Measurements from ENCODE around the gene DCPS.
"Not testable (repeated sequence)": the region's sequence is repeated elsewhere in the genome, so short reads cannot be mapped to it uniquely, and the experiment has no call there.

The DCPS gene

DNA sequence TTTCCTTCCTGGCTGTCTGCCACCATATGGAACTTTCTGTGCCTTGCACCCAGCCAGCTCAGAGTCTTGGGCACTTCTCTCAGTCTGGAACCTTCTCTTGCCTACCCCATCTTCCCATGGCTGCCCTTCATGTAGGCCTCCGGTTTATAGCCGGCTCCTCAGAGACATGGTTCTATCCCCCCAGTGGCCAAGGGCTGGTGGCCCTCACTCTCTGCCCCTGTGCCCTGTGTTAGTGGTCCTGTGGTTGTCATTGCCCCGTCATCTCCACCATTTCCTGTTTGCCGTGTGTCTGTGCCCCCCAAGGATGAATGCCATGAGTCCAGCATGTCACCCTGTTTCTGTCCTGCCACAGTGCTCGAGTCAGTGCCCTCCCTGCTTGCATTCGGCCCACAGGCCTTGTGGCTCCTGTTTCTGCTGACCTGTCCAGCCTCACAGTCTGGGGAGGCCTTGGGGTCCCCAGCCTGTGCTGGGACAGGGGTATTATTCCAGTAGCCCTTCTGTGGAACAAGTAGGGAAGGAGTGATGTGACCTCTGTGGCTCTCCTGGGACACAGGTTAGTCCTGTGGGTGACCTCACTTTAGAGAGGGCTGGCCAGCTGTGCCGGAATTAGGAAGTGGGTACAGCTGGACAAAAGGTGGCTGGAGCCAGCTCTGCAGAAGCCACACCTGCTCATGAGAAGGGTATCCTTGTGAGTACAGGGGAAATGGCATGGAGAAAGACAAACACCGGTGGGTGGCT lies 82.3 kb downstream of the DCPS start:
- DNase-seq = no peak

DNA sequence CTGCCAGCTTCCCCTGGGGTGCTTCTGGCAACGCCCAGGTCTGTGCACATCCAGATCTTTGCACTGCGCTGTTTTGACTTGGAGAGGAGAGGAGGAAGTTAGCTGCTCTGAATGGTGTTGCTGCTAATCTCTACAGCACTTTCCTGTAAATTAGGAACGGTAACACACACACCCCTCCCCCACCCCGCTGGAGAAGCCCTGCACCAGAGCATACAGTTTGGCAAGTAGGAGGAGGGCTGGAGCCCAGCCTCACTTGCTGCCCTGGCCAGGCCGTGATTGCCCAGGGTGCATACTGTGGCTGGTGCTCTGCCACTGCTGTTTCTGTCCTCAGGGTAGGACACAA lies 82.8 kb downstream of the DCPS start:
- not testable (repeated sequence) for DNase-seq

DNA sequence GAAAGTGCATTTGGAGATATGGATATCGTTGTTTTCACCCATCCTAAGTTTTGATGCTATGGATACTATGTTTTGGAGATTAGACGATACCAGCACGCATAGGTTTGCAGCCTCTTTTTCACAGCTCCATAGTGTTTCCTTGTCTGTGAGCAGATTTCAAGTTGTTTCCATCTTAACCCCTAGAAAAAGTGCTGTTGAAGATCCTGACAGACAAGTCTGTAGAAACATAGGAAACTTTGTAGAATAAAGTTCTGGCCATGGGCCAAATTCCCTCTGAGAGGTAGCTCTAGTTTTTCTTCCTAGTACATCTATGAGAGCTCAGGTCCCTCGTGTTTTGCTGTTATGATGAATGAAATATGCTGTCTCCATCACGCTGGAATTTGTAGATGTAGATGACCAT lies 84.0 kb downstream of the DCPS start:
- no peak for DNase-seq

DNA sequence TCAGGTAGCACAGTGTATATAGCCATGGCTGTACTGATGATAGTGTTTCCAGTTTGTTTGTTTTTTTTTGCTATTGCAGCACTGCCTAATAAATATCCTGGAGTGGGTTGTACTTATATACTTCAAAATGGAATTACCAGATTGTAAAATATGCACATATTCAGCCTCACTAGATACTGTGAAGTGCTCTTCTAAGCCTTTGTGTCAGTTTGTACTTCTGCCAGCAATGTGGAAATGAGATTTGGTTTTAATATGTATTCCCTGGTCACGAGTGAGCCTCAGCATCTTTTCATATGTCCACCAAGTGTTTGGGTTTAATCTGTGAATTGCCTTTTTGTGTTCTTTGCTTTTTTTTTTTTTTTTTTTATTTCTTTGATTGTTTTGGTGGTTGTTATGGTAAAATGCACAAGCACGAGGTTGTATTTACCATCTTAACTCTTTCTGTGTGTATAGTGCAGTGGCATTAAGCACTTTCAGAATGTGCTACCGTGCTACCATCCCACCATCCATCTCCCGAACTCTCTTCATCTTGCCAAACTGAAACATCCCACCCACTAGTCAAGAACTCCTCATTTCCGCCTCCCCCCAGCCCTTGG lies 86.5 kb downstream of the DCPS start:
- DNase-seq = no peak

DNA sequence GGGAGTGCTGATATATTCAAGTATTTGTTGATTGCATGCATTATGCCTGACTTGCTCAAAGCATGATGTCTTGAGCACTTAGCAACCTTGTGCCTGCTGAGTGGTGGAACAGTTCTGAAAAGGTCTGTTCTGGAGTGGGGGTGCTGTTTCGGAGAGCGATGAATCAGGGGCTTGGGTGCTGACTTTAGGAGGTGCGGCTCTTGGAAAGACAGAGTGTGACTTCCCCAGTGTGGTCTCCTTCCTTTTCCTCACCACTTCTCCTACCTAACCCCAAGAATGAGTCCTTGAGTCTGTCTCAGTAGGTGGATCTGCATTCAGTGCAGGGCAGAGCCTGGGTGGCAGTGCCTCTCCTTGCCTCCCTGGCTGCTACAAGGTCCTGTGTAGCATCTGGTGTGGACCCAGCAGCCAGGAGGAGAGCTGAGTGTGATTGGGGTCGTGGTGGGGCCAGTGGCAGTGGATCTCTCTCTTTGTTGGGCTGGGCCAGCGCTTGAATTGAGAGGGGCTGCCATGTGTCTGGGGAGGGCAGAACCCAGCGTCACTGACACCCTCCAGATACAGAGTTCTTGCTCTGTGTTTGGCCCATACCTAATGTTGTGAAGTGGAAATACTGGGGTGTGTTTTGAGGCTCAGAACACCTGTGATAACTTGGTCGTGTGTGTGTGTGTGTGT lies 87.6 kb downstream of the DCPS start:
- DNase-seq = no peak

DNA sequence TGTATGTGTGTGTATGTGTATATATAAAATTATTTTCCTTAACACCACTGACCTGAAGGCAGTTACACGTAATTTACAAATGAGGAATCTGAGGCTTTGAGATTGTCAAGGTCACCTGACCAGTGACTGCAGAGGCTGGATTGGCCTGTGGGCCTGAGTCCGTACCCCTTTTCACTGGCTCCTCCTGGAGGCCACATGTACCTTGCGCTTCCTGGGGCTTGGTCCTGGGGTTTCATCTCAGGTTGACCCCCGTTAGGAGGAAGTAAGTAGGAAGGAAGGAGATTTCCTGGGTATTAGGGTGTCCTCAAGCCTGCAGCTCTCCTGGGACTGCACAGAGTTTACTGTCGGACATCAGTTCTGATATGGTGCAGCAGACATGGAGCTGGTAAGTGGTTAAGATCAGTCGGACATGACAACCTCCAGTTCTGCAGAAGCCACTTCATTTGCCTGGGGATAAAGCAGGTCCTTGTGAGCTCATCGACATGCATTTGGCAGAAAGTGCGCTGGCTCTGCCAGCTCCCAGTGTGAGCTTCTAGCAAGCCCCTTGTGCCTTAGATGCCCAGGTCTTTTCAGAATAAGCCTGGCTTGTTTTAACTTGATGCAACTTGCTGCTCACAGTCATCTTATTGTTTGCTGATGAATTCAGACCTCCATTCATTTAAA lies 88.2 kb downstream of the DCPS start:
- no peak for DNase-seq

DNA sequence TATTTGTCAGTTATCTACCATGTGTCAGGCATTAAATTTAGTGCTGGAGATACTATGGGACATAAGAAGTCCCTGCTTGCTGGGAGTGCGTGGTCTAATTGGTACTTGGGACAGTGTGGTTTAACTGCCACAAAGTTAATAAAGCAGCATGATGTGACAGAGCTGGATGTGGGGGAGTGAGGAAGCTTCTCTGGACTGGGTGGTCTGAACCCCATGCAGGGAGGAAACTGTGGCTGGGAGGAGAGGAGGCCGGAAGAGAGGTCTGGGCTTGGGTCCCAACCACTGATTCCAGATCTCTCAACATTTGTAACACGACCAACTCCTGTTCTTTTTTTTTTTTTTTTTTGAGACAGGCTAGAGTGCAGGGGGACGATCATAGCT lies 88.8 kb downstream of the DCPS start:
- no peak for DNase-seq

DNA sequence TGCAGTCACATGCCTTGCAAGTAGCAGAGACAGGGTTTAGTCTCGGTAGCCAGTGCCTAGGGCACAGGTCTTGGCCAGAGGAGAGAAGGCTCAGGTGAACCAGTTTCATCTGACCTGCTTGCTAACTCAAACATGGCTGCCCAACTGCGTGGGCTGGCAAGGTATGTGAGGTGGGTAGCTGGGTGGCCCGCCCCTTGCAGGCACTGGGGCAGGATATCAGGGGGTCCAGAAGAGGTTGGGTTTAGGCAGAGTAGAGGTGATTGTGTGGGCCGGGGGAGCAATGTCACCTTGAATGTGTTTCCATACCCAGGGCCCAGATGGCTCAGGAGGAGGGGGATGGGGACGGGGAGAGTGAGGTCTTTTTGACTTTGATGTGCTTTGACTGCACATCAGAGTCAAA lies 89.3 kb downstream of the DCPS start:
- no peak for DNase-seq

DNA sequence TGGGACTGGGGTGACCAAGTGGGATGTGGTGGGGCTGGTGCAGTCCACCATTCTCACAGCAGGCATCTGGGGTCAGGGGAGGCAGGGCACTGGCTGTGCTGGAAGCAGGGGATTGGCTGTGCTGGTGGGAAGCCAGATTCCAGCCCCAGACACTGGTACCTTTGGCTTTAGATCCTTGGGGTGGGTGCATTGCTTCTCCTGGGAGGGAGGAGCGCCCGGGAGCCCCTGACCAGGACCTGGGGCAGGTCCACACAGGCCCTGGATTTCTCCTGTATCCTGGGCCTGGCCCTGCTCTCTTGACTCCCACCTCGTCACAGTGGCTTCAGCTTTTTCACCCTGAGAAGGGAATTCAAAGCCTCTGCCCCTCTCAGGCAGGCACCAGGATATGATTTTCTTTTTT lies 90.2 kb downstream of the DCPS start:
- no peak for DNase-seq

DNA sequence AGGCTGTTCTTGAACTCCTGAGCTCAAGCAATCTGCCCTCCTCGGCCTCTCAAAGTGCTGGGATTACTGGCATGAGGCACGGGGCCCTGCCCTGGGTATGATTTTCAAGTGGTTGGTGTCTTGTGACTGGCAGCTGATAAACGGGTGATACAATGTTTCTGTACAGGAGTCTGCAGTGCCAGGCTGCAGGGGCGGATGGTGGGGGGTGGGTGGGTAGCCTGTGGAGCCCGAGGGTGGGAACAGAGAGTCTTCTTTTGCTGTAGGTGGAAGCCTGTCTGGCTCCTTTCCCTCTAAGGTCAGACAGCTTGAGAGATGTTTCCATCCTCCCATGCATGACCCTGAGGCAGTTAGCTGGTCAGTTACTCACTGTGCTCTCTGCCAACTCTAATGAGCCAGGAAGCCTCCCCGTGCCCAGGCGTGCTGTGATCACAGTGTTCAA lies 90.8 kb downstream of the DCPS start:
- not testable (repeated sequence) for DNase-seq
